ENCODE results near the gene TASP1.
"Not testable (repeated sequence)": the region's sequence is repeated elsewhere in the genome, so short reads cannot be mapped to it uniquely, and the experiment has no call there.

The TASP1 gene

GRCh38 chr20:13613917-13614316 lies 24.8 kb downstream of the TASP1 start:
- DNase-seq (ENCODE audit: extremely low spot score), result no peak
- ChIA-PET CTCF (no interaction called here), POLR2A (no interaction called here)
- no peak for TF ChIP-seq TARDBP (IDR thresholded peaks at IDR 0.05)
- no peak for TF ChIP-seq HDGF (IDR thresholded peaks at IDR 0.05; ENCODE audit: borderline replicate concordance)
- TF ChIP-seq FOXM1 (IDR thresholded peaks at IDR 0.05; ENCODE audit: borderline replicate concordance), result no peak
- TF ChIP-seq FOXA1 (IDR thresholded peaks at IDR 0.05), result no peak
- TF ChIP-seq FOXK2 (IDR thresholded peaks at IDR 0.05), result no peak
- no peak for TF ChIP-seq ARNT (IDR thresholded peaks at IDR 0.05)
- no peak for TF ChIP-seq PKNOX1 (IDR thresholded peaks at IDR 0.05)
- no peak for TF ChIP-seq L3MBTL2 (conservative IDR thresholded peaks at IDR 0.05)
- no peak for TF ChIP-seq SUZ12 (IDR thresholded peaks at IDR 0.05)
- TF ChIP-seq SP1 (IDR thresholded peaks at IDR 0.05), result no peak
- no peak for TF ChIP-seq CTBP1 (IDR thresholded peaks at IDR 0.05; ENCODE audit: borderline replicate concordance)
- TF ChIP-seq NFRKB (IDR thresholded peaks at IDR 0.05), result no peak
- TF ChIP-seq BHLHE40 (IDR thresholded peaks at IDR 0.05; ENCODE audit: borderline replicate concordance), result no peak
- TF ChIP-seq LEF1 (IDR thresholded peaks at IDR 0.05; ENCODE audit: borderline replicate concordance), result no peak
- no peak for TF ChIP-seq ZNF384 (IDR thresholded peaks at IDR 0.05)

GRCh38 chr20:13611611-13612125 lies 27.1 kb downstream of the TASP1 start:
- no peak for DNase-seq (ENCODE audit: extremely low spot score)
- CTCF ChIA-PET, result interaction anchor here (0.5 kb wide), 1 partner anchor 103 kb away, joined by 3 read pairs; no protein-coding TSS in a partner anchor
- TF ChIP-seq SUZ12 (IDR thresholded peaks at IDR 0.05) (no peak), BHLHE40 (IDR thresholded peaks at IDR 0.05; ENCODE audit: borderline replicate concordance) (no peak), FOXK2 (IDR thresholded peaks at IDR 0.05) (no peak), L3MBTL2 (conservative IDR thresholded peaks at IDR 0.05) (no peak), HDGF (IDR thresholded peaks at IDR 0.05; ENCODE audit: borderline replicate concordance) (no peak), SP1 (IDR thresholded peaks at IDR 0.05) (no peak), ZNF384 (IDR thresholded peaks at IDR 0.05) (no peak), ELF4 (IDR thresholded peaks at IDR 0.05) (no peak), ARNT (IDR thresholded peaks at IDR 0.05) (no peak), TARDBP (IDR thresholded peaks at IDR 0.05) (no peak), FOXM1 (IDR thresholded peaks at IDR 0.05; ENCODE audit: borderline replicate concordance) (no peak), PKNOX1 (IDR thresholded peaks at IDR 0.05) (no peak)
- POLR2A ChIA-PET, result no interaction called here

- no peak for TF ChIP-seq FOXM1 (IDR thresholded peaks at IDR 0.05; ENCODE audit: borderline replicate concordance)
- no peak for TF ChIP-seq NFRKB (IDR thresholded peaks at IDR 0.05)
- no peak for DNase-seq (ENCODE audit: extremely low spot score)
- POLR2A ChIA-PET, result no interaction called here
- CTCF ChIA-PET, result interaction anchor here (0.7 kb wide), 1 partner anchor 21 kb away, joined by 3 read pairs; no protein-coding TSS in a partner anchor
Measured at GRCh38 chr20:13610184-13610583, 28.5 kb downstream of the TASP1 start.

- CTCF ChIA-PET, result no interaction called here
- no peak for DNase-seq (ENCODE audit: extremely low spot score)
- POLR2A ChIA-PET, result no interaction called here
- TF ChIP-seq ZNF384 (IDR thresholded peaks at IDR 0.05) (no peak), SUZ12 (IDR thresholded peaks at IDR 0.05) (no peak), SP1 (IDR thresholded peaks at IDR 0.05) (no peak), HDGF (IDR thresholded peaks at IDR 0.05; ENCODE audit: borderline replicate concordance) (no peak), BHLHE40 (IDR thresholded peaks at IDR 0.05; ENCODE audit: borderline replicate concordance) (no peak)
Measured at GRCh38 chr20:13608066-13608465, 30.7 kb downstream of the TASP1 start.

GRCh38 chr20:13593423-13593822 lies 45.3 kb downstream of the TASP1 start:
- POLR2A ChIA-PET; CTCF ChIA-PET; DNase-seq (ENCODE audit: extremely low spot score): not testable (repeated sequence)

GRCh38 chr20:13588049-13588448 lies 50.7 kb downstream of the TASP1 start:
- TF ChIP-seq ARNT (IDR thresholded peaks at IDR 0.05) (no peak), FOXA1 (IDR thresholded peaks at IDR 0.05) (no peak), SP1 (IDR thresholded peaks at IDR 0.05) (no peak), NFRKB (IDR thresholded peaks at IDR 0.05) (no peak)
- CTCF ChIA-PET, result no interaction called here
- DNase-seq (ENCODE audit: extremely low spot score), result no peak
- POLR2A ChIA-PET, result no interaction called here

GRCh38 chr20:13587370-13587769 lies 51.4 kb downstream of the TASP1 start:
- ChIA-PET POLR2A (no interaction called here), CTCF (no interaction called here)
- DNase-seq (ENCODE audit: extremely low spot score), result no peak
- no peak for TF ChIP-seq FOXM1 (IDR thresholded peaks at IDR 0.05; ENCODE audit: borderline replicate concordance)
- no peak for TF ChIP-seq NFRKB (IDR thresholded peaks at IDR 0.05)
- no peak for TF ChIP-seq ARNT (IDR thresholded peaks at IDR 0.05)
- TF ChIP-seq FOXK2 (IDR thresholded peaks at IDR 0.05), result no peak
- TF ChIP-seq FOXA1 (IDR thresholded peaks at IDR 0.05), result no peak
- no peak for TF ChIP-seq CTBP1 (IDR thresholded peaks at IDR 0.05; ENCODE audit: borderline replicate concordance)
- TF ChIP-seq SUZ12 (IDR thresholded peaks at IDR 0.05), result no peak
- TF ChIP-seq ZNF384 (IDR thresholded peaks at IDR 0.05), result no peak
- no peak for TF ChIP-seq PKNOX1 (IDR thresholded peaks at IDR 0.05)
- TF ChIP-seq LEF1 (IDR thresholded peaks at IDR 0.05; ENCODE audit: borderline replicate concordance), result no peak
- TF ChIP-seq SP1 (IDR thresholded peaks at IDR 0.05), result no peak
- TF ChIP-seq L3MBTL2 (conservative IDR thresholded peaks at IDR 0.05), result no peak
- TF ChIP-seq TARDBP (IDR thresholded peaks at IDR 0.05), result no peak
- no peak for TF ChIP-seq BHLHE40 (IDR thresholded peaks at IDR 0.05; ENCODE audit: borderline replicate concordance)
- TF ChIP-seq HDGF (IDR thresholded peaks at IDR 0.05; ENCODE audit: borderline replicate concordance), result no peak
- no peak for TF ChIP-seq ELF4 (IDR thresholded peaks at IDR 0.05)

All from HEK293T (cell line).